GM11168 (cell line): Measurements from ENCODE around the gene RNASEL.

Source experiments
- in situ Hi-C: fragments of 300-500 bp; cut with MboI; formaldehyde crosslinking; loops from one replicate; pipeline ENCODE4 v1.12.0; 2022; ENCODE audit warnings: low sequenced_read_pairs; ENCODE audit not compliant: unreplicated experiment

RNASEL gene

DNA sequence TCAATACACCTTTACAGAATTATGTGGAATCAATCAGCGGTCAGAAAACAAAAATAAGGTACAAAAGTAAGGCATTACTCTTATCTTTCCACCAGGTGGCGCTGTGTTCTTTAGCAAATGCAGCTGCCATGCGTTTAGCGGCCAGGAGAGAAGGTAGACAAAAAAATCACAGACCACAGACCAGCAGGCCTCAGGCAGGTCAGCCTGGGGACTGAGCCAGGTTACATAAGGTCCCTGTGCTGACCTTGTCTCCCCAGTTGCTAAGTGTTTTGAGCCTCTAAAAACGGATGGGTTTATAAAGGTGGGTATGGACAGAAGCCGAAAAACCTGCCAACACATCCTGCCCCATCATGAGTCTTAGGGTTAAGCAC is 12.3 kb upstream of the RNASEL start:
- in situ Hi-C loops, result no loop called here

DNA sequence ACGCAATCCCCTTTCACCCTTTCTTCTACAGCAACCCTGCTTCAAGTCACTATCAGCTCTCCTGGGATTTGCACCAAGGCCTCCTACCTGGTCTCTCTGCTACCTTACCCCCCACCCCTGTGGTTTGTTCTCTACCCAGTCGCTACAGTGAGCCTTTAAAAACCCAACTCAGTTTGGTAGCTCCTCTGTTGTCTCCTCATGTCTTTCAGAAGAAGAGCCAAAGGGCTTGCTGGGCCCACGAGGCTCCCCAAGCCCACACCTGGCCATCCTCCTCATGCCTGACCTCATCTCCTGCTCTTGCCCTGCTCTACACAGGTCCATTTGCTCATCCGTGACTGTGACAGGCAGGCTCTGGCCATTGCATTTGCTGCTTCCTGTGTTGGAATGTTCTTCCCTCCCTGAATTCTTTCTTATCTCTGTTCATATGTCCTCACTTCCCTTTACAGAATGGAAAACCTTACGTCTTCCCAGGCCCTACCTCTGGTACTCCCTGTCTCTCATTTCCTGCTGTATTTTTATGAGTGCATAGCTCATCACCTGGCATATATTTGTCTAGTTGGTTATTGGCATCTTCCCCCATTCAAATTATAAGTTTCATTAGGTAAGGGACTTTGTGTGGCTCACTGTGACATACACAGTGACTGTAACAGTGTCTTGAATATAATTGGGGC is 11.8 kb upstream of the RNASEL start:
- in situ Hi-C loops, result no loop called here

DNA sequence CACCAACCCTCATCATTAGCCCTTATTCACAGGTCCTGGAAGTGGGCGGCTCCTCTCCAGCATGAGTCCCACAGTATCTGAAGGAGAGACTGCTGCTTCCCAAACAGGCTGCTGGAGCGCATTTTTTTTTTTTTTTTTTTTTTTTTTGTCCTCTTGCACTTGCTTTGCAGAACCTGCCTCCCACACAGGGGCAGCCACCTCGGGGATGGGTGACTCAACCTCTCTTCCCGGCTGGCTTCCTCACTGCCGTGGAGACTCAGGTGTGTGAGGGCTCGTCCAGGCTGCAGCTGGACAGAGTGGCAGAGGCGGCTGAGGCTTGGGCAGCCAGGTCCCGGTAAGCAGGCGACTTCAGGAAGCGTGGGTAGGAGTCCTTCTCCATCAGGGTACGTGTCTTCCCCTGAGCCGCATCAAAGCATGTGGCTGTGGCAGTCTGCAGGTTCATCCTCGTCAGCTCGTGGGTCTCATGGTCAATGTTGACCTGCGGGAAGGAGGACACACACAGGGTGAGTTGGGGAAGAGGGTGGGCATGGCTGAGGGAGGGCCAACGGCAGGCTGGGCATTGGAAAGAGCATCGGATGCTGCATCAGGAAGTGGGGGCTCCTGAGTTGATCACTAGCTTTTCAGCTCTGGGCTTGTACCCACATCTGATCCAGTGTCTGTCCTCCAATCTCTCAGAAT is 11.1 kb upstream of the RNASEL start:
- in situ Hi-C loops, result no loop called here

DNA sequence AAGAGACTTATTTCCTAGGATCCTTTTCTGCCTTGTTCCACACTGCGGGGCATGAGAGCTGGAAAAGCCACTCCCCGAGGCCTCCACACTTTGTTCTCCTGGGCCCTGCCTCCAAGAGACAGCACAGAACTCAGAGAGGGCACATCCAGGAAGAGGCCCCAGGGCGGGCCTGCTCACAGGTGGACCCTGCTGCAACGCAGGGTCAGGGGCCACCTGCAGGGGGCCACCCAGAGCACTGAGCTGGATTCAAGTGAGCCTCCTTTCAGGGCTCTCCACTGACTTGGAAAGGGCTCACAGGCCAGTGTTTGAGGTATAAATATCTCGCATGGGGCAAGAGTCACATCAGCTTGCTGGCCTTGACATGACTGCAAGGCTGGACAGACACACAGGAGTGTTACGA is 10.3 kb upstream of the RNASEL start:
- in situ Hi-C loops, result loop anchor here (5.0 kb wide), 1 partner anchor 188 kb away; the partner anchor contains the start of gene NPL

DNA sequence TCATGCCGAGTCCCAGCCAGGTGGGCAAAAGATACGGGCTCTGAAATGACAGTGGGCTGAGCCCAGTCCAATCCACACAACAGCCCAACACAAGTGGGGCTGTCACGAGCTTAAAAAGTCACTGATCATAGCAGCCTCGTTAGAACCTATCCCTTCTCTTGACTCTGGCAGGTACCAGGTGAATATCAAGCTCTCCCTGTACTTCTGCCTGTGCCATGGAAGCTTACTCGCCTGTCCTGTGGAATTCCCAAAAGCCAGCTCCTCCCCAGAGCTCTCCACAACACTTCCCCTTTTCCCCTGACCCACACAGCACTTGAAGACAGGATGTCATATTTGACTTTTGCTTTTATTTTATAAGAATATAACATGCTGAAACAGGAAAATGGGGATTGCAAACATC is 9.2 kb upstream of the RNASEL start:
- in situ Hi-C loops, result loop anchor here (5.0 kb wide), 1 partner anchor 189 kb away; the partner anchor contains the start of gene NPL

DNA sequence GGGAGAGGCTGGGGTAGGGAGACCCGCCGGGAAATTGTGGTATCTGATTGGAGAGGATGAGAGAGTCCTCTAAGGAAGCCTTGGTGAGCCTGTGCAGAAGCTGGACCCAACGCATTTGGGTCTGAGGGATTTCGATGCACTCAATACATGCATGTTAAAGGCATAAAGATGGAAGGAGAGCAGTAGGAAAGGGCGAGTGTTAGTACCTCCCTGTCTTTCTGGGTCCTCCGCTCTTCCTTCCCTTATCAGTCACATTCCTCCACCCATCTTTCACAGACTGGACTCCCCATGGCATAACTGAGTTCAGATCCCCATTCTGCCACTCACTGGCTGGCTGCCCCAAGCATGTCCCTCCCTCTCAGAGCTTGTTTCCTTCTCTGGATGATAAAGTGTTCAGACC is 7.9 kb upstream of the RNASEL start:
- in situ Hi-C loops, result loop anchor here (5.0 kb wide), 1 partner anchor 190 kb away; the partner anchor contains the start of gene NPL

DNA sequence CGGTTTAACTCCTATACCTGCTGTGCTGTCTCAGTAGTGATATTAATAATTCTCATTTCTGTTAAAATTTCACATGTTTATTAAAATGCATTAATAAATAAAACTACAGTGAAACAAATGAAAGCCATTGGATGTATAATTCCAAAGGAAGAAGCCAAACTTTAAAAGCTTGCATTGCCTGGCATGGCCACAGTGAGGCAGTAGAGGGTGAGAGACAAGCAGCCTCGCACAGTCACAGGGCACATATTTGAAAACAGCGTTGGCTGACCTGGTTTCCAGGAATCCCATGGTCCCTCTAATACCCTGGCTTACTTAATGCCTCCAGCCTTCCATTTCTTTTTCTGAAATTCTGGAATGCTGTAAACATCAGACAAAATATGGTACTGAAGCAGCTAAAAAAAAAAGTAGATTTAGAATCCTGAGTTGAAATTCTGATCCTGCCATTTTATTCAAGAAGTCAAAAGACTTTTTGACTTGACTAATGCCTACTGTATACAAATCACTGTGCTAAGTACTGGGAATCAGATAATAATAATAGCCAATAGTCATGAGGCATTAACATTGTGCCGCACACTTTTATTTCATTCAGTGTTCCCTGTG is 6.7 kb upstream of the RNASEL start:
- in situ Hi-C loops, result loop anchor here (5.0 kb wide), 1 partner anchor 192 kb away; the partner anchor contains the start of gene NPL

DNA sequence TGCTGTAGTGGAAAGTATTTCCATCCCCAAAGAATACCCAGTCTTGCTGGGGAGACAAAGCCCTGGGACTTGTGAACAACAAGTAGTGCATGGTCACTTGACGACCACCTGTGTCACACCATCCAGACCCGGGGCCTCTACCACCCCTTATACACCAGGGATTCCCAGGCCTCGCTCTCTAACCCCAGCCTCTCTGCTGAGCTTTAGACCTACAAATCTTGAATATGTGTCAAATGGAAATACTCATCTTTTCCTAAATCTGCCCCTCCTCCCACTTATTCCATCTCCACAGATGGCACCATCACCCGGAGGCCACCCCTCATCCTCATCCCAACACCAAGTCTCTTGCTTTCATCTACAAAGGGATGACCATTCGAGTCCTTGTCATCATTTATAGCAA is 875 bp upstream of the RNASEL start:
- in situ Hi-C loops, result loop anchor here (5.0 kb wide), 1 partner anchor 143 kb away; no protein-coding TSS in a partner anchor

GRCh38 chr1:182589520-182589919 is 464 bp upstream of the RNASEL start:
- in situ Hi-C loops, result no loop called here

- in situ Hi-C loops, result no loop called here
These were observed 1.2 kb downstream of the RNASEL start for GRCh38 chr1:182587666-182588499.

DNA sequence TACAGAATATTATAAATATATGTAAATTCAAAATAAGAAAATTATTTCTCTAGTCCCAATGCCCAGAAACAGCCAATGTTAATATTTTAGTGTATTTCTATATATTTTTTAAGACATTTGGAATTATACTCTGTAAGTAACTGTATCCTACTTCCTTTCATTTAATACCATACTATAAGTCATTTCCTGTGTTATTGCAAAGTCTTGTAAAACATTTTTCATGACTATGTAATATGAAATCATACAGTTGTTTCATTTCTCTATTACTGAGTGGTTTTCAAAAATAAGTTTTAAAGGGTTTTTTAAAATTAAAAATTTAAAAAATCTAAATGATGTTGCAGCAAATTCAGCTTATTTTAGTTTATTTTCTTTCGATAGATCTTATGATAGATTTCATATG is 2.0 kb downstream of the RNASEL start:
- in situ Hi-C loops, result no loop called here

- in situ Hi-C loops, result no loop called here
These were observed 2.7 kb downstream of the RNASEL start for GRCh38 chr1:182586380-182586779.

DNA sequence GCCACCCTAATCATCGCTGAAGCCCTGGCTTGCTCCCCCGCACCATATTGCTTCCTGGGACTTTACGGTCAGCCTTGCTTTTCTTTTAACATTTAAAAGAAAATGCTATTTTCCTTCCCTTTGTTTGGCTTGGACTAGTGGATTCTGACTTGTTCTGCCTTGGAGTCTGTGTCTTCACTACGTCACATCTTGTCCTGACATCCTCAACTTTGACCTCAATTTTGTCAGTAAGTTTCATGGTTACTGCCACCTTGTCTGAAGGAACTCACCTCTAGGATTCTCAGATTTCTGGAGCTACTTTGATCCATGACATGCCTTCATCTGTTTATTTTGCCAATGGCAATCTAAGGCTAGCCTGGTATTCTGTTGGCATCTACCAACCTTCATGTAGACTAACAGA is 4.3 kb downstream of the RNASEL start:
- in situ Hi-C loops, result no loop called here

- in situ Hi-C loops, result no loop called here
These were observed 8.3 kb downstream of the RNASEL start for GRCh38 chr1:182580736-182581135.

GRCh38 chr1:182575540-182576149 is 13.4 kb downstream of the RNASEL start:
- in situ Hi-C loops, result no loop called here

DNA sequence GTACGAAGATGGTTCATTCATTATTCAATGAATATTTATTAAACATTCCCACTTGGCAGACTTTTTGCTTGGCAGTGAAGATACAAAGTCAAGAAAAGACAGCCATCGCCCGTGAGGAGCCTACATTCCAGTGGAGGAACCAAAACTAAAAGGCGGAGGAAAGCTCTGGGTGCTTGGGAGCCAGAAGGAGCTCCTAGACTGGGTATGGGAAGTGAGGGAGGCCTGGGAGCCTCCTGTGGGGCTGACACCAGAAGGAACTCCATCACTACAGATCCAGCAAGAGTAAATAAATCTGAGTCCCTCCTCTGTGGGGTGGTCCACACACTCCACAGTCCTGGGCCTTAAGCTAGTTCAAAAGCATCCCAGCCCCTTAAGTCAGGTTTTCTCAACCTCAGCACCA is 14.9 kb downstream of the RNASEL start:
- in situ Hi-C loops, result no loop called here

GRCh38 chr1:182570611-182570970 is 18.5 kb downstream of the RNASEL start:
- in situ Hi-C loops, result no loop called here

- in situ Hi-C loops, result no loop called here
These were observed 19.0 kb downstream of the RNASEL start for GRCh38 chr1:182569939-182570610.

DNA sequence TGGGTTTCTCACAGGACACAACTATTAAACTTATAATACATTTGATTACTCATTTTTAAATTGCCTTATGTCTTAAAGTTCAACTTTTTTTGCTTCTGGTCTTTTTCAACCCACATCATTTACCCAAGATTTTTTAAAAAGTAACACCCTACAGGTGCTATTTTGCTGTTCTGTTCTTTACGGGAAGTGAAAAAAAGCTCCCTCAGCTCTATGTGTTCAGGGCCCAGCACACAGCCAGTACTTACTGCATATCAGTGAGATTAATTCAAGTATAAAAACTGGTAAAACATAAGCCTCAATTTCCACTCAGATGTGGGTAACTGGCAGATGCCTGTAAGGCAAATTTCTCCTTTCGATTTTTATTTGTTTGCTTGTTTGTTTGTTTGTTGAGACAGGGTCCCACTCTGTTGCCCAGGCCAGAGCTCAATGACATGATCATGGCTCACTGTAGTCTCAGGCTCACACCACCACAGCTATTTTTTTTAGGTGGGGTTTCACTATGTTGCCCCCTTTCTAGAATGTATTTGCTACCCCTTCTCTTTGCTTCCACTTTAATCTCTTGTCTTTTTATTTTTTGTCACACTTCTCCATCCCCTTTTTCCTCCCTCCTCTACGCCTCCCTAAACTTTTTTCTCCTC is 20.3 kb downstream of the RNASEL start:
- in situ Hi-C loops, result no loop called here
